AG10803 (cell line): Measurements from ENCODE around the gene EIF5.

Experiments
- DNase-seq: peaks from one replicate; pipeline ENCODE4 v3.0.0; 2010; ENCODE audit warnings: low read depth
- H3K4me3 ChIP-seq: 2 replicates; pipeline ENCODE4 v1.5.1; 2011; ENCODE audit warnings: mild to moderate bottlenecking, low read length, control low read depth
- TF ChIP-seq, protein P1 (sequence below): conservative IDR thresholded peaks from 2 replicates; pipeline ENCODE4 v1.5.1; 2011; ENCODE audit warnings: mild to moderate bottlenecking, low read length, control low read depth, inconsistent platforms

Gene EIF5

DNA sequence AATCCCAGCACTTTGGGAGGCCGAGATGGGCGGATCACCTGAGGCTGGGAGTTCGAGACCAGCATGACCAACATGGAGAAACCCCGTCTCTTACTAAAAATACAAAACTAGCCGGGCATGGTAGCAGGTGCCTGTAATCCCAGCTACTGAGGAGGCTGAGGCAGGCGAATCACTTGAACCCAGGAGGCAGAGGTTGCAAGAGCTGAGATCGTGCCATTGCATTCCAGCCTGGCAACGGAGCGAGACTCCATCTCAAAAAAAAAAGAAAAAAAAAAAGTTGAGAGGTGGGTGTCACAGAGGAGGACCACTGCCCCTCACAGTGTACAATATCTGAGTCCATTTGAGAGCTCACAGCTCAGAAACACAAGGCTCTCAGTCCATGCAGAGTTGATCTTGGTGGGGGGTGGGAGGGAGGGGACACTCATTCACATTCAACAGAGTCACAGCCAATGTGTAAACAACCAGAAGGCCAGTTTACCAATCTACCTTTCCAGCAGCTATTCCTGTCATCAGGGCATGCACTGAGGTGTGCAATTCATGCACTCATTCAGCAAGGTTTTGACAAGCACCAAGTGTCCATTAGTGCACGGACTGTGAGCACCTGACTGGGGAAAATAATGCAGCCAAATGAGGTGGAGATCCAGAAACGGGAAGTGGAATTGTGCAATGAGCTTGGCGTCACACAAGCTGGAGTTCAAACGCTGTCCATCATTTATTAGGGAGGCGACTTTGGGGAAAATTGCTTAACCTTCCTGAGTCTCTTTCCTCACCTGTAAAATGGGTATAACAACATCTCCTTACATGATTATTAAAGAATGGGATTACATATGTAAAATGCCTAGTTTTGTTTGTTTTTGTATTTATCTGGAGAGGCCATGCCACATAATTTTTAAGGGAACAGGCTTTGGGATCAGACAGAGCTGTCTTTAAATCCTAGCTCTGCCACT is 4.4 kb upstream of the EIF5 start:
- TF ChIP-seq, protein P1, sequence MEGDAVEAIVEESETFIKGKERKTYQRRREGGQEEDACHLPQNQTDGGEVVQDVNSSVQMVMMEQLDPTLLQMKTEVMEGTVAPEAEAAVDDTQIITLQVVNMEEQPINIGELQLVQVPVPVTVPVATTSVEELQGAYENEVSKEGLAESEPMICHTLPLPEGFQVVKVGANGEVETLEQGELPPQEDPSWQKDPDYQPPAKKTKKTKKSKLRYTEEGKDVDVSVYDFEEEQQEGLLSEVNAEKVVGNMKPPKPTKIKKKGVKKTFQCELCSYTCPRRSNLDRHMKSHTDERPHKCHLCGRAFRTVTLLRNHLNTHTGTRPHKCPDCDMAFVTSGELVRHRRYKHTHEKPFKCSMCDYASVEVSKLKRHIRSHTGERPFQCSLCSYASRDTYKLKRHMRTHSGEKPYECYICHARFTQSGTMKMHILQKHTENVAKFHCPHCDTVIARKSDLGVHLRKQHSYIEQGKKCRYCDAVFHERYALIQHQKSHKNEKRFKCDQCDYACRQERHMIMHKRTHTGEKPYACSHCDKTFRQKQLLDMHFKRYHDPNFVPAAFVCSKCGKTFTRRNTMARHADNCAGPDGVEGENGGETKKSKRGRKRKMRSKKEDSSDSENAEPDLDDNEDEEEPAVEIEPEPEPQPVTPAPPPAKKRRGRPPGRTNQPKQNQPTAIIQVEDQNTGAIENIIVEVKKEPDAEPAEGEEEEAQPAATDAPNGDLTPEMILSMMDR, result no peak
- DNase-seq, result peak; percentile 41
- no peak overlapping the region for H3K4me3 ChIP-seq

DNA sequence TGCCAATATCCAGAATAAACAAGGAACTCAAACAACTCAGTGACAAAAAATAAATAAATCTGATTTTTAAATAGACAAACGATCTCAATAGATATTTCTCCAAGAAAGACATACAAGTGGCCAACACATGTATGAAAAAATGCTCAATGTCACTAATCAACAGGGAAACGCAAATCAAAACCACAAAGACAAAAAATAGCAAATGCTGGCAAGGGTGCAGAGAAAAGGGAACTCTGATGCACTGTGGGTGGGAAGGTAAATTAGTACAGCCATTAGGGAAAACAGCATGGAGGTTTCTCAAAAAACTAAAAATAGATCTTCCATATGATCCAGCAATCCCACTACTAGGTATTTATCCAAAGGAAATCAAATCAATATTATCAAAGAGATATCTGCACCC is 3.5 kb upstream of the EIF5 start:
- TF ChIP-seq, protein P1, result no peak
- no peak overlapping the region for H3K4me3 ChIP-seq
- no peak for DNase-seq

DNA sequence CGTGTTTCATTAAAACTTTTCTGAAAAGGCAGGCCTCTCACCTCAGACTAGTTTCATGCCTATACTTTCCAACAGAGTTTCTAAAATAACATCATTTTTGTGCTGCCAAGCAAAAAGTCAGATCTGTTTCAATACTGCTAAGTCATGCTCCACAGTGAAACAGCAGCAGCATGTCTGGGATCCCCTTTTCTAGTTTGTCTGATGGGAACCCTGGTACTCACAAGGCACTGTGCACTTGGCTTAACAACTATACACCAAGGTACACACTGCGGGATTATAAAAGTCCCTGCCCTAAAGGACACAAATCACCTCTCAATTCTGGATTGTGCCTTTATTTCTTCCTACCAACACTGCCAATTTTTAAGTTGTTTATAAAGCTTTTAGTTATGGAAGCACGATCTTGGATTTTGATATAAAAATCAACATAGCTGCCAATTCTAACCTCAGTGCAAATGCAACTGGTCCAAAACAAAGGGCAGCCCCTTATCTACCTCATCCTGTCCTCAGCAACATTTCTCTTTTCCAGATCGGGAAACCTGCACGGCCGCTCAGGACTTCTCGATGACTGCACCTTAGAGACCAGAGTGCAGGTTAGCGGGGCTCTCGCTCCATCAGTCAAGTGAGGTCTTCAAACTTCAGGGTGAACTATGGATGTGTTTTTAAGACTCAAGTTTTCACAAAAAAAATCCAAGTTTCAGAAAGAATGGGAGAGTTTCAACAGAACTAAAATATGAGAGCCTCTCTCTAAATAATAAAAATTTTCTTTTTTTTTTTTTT is 1.7 kb upstream of the EIF5 start:
- TF ChIP-seq, protein P1, result no peak
- H3K4me3 ChIP-seq, result no peak overlapping the region; the same call in 1 of the 2 replicates
- no peak for DNase-seq

DNA sequence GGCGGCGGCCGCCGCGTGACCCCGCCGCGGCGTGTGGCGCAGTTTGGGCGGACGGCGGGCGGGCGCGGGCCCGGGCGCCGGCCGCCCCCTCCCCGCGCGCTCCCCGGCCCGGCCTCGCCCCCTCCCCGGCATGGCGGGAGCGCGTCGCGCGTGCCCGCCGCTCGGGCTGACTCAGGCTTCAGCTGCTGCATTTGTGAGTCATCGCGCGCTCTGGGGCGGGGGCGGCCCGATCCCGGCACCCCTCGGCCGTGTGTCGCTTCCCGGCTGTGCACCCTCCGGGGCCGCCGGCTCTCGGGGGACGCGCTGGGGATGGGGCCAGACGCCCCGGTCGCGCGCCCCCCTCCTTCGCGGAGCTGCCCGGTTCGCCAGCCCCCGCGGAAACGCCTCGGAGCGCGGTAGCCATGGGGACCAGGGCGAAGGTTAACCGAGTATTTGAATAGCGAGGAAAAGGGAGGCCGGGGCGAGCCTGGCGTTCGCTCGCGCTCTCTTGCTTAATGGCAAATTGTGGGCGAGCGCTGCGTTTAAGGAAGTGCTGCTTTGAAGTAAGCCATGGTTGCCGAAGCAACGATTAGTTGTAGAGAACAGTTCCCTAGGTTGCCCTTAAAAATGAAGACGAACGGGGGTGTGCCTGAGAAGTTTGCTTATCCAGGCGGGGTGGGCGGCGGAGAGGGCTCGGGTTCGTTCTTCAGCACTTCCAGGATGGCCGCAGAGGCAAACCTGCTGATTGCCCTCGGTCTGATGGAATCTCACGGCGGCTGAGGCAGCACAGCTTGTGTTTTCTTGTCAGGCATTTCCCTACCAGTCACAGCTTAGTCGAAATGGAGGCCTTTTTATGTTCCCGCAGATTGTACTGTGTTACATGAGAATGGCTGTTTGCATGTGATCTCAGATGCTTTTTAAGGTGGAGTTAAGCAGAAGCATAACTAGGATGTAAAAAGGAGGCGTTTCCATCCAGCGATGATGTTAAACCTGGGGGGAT is 896 bp downstream of the EIF5 start:
- peak; percentile 54 for DNase-seq
- TF ChIP-seq, protein P1, result no peak
- H3K4me3 ChIP-seq, result peak overlapping the region; percentile 85

DNA sequence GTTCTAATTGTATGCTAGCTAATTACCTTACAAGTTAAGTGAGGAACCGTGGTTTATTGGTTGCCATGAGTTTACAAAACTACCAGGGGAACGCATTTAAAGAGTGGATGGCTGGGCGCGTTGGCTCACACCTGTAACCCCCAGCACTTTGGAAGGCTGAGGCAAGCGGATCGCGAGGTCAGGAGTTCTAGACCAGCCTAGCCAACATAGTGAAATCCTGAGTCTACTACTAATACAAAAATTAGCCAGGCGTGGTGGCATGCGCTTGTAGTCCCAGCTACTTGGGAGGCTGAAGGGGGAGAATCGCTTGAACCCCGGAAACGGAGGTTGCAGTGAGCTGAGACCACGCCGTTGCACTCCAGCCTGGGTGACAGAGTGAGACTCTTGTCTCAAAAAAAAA is 2.2 kb downstream of the EIF5 start:
- no peak for DNase-seq
- TF ChIP-seq, protein P1, result no peak
- peak overlapping the region; percentile 4 for H3K4me3 ChIP-seq

DNA sequence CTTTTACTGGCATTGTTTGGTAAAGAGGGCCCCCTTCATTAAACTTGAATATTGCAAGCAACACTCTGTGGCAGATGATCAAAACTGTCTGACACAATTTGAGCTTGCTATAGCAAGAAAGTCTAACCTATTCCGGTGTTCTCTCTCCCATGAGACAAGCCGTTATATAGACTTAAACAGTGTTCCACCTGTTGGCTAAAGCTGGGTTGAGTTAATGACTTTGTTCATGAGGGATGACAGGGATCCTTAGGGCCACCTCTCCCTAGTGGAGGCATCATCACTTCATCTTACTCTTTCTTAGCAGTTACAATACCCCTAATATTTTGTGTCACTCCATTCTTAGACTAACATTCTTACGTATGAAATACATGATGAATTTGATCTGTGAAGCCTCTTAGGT is 3.8 kb downstream of the EIF5 start:
- no peak overlapping the region for H3K4me3 ChIP-seq
- TF ChIP-seq, protein P1, result no peak
- DNase-seq, result no peak
